Activated naive CD4-positive, alpha-beta T cell treated with anti-CD3 and anti-CD28 coated beads, Interleukin-2, amount 50 U/mL, for 24 hours (primary cell): ENCODE data around the gene GPR55.

Experiments
- H3K27ac Mint-ChIP-seq: one replicate; pipeline ENCODE4 v1.8.0; 2021; ENCODE audit warnings: mild to moderate bottlenecking, mixed read lengths
- H3K27me3 Mint-ChIP-seq: one replicate; pipeline ENCODE4 v1.8.0; 2021; ENCODE audit warnings: mixed read lengths
- H3K36me3 Mint-ChIP-seq: one replicate; pipeline ENCODE4 v1.8.0; 2021; ENCODE audit warnings: mixed read lengths
- H3K4me1 Mint-ChIP-seq: one replicate; pipeline ENCODE4 v1.8.0; 2021; ENCODE audit warnings: mixed read lengths
- H3K4me3 Mint-ChIP-seq: one replicate; pipeline ENCODE4 v1.8.0; 2021; ENCODE audit warnings: mild to moderate bottlenecking, mixed read lengths
- H3K9me3 Mint-ChIP-seq: one replicate; pipeline ENCODE4 v1.8.0; 2021; ENCODE audit warnings: mixed read lengths

GPR55 gene

GRCh38 chr2:230866756-230867523 lies 58.1 kb downstream of the GPR55 start:
- no peaks in the 10 kb centered on the region for H3K9me3 Mint-ChIP-seq
- peaks cover 49% of the 10 kb centered on the region for H3K4me1 Mint-ChIP-seq
- H3K36me3 Mint-ChIP-seq = no peaks in the 10 kb centered on the region
- H3K4me3 Mint-ChIP-seq = peak overlapping the region; percentile 73
- H3K27ac Mint-ChIP-seq = no peak overlapping the region
- no peaks in the 10 kb centered on the region for H3K27me3 Mint-ChIP-seq

GRCh38 chr2:230865766-230866755 lies 59.0 kb downstream of the GPR55 start:
- Mint-ChIP-seq H3K4me3 (peak overlapping the region; percentile 85), H3K27ac (no peak overlapping the region), H3K9me3 (no peaks in the 10 kb centered on the region), H3K4me1 (peaks cover 57% of the 10 kb centered on the region), H3K36me3 (no peaks in the 10 kb centered on the region), H3K27me3 (no peaks in the 10 kb centered on the region)

- H3K36me3 Mint-ChIP-seq = no peaks in the 10 kb centered on the region
- H3K27ac Mint-ChIP-seq = no peak overlapping the region
- H3K4me1 Mint-ChIP-seq = peaks cover 56% of the 10 kb centered on the region
- H3K9me3 Mint-ChIP-seq = no peaks in the 10 kb centered on the region
- peak overlapping the region; percentile 85 for H3K4me3 Mint-ChIP-seq
- no peaks in the 10 kb centered on the region for H3K27me3 Mint-ChIP-seq
Measured at GRCh38 chr2:230865307-230865765, 59.7 kb downstream of the GPR55 start.

GRCh38 chr2:230864605-230865306 lies 60.3 kb downstream of the GPR55 start, which contains the start of gene ITM2C:
TSS of gene ITM2C (plus strand) at chr2:230864942. CDS start at chr2:230865026, 84 bp downstream.
- no peaks in the 10 kb centered on the region for H3K9me3 Mint-ChIP-seq
- H3K4me3 Mint-ChIP-seq = peak within 1 kb of the TSS; percentile 85
- no peaks in the 10 kb centered on the region for H3K36me3 Mint-ChIP-seq
- H3K27ac Mint-ChIP-seq = peak within 1 kb of the TSS; percentile 53
- H3K4me1 Mint-ChIP-seq = peaks cover 53% of the 10 kb centered on the region
- no peaks in the 10 kb centered on the region for H3K27me3 Mint-ChIP-seq

- Mint-ChIP-seq H3K27me3 (no peaks in the 10 kb centered on the region), H3K4me1 (peaks cover 53% of the 10 kb centered on the region)
Measured at GRCh38 chr2:230864122-230864604, 60.9 kb downstream of the GPR55 start.

GRCh38 chr2:230863442-230864121 lies 61.5 kb downstream of the GPR55 start:
- no peak overlapping the region for H3K27ac Mint-ChIP-seq
- no peaks in the 10 kb centered on the region for H3K27me3 Mint-ChIP-seq
- peak overlapping the region; percentile 85 for H3K4me3 Mint-ChIP-seq
- H3K4me1 Mint-ChIP-seq = peaks cover 49% of the 10 kb centered on the region
- H3K9me3 Mint-ChIP-seq = no peaks in the 10 kb centered on the region
- no peaks in the 10 kb centered on the region for H3K36me3 Mint-ChIP-seq

More at GRCh38 chr2:230864122-230864604, 60.9 kb downstream of the GPR55 start:
- Mint-ChIP-seq H3K9me3 (no peaks in the 10 kb centered on the region), H3K27ac (peak overlapping the region; percentile 53), H3K36me3 (no peaks in the 10 kb centered on the region), H3K4me3 (peak overlapping the region; percentile 85)

- H3K4me1 Mint-ChIP-seq = peaks cover 49% of the 10 kb centered on the region
- H3K27me3 Mint-ChIP-seq = no peaks in the 10 kb centered on the region
- no peak overlapping the region for H3K27ac Mint-ChIP-seq
- H3K36me3 Mint-ChIP-seq = no peaks in the 10 kb centered on the region
- no peaks in the 10 kb centered on the region for H3K9me3 Mint-ChIP-seq
- H3K4me3 Mint-ChIP-seq = peak overlapping the region; percentile 23
Measured at GRCh38 chr2:230863031-230863430, 62.0 kb downstream of the GPR55 start.

- Mint-ChIP-seq H3K36me3 (no peaks in the 10 kb centered on the region), H3K27me3 (peaks cover 5% of the 10 kb centered on the region), H3K4me3 (no peak overlapping the region), H3K27ac (peak overlapping the region; percentile 55), H3K9me3 (no peaks in the 10 kb centered on the region), H3K4me1 (peaks cover 49% of the 10 kb centered on the region)
Measured at GRCh38 chr2:230862292-230862691, 62.8 kb downstream of the GPR55 start.

GRCh38 chr2:230861552-230862255 lies 63.3 kb downstream of the GPR55 start:
- Mint-ChIP-seq H3K36me3 (no peaks in the 10 kb centered on the region), H3K9me3 (no peaks in the 10 kb centered on the region), H3K4me1 (peaks cover 44% of the 10 kb centered on the region), H3K4me3 (peak overlapping the region; percentile 1), H3K27ac (peak overlapping the region; percentile 76), H3K27me3 (peaks cover 5% of the 10 kb centered on the region)
